ENCODE data around the gene CPNE5. TPM values are rescaled to one million over a fixed set of nuclear protein-coding genes. Genes with fewer than 3 reads are reported as not detected.

The CPNE5 gene
- total RNA-seq, 1 donor from 2014 or later = not detected

DNA sequence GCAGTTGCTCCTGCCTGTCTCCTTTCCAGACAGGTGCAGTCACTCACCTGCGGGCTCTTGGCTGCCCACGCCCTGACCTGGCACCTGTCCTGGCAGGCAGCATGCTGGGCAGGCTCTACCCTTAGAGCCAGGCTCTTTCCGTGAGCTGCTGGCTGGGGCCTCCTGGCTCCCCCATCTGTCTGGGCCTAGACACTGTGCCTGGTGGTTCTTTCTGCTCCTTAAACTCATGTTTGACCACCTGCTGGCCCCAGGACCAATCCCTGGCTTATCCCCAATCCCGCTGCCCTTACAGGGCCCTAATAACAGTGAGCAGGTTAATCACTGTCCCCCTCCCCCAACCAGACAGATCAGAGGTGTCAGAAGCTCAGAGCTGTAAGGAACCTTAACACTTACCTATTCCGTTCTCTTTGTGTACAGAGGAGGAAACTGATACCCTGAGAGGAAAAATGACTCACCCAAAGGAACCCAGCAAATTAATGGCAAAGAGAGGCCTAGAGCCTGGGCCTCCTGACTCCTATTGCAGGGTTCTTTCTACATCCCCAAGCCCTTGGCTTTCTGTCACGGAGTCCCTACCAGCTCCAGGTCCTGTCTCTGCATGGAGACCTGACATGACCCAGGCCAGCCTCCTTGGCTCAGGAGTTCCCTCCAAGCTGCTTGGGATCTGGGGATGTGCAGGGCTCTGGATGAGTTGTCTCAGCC is 86.9 kb downstream of the CPNE5 start:
- TF ChIP-seq, protein P1, sequence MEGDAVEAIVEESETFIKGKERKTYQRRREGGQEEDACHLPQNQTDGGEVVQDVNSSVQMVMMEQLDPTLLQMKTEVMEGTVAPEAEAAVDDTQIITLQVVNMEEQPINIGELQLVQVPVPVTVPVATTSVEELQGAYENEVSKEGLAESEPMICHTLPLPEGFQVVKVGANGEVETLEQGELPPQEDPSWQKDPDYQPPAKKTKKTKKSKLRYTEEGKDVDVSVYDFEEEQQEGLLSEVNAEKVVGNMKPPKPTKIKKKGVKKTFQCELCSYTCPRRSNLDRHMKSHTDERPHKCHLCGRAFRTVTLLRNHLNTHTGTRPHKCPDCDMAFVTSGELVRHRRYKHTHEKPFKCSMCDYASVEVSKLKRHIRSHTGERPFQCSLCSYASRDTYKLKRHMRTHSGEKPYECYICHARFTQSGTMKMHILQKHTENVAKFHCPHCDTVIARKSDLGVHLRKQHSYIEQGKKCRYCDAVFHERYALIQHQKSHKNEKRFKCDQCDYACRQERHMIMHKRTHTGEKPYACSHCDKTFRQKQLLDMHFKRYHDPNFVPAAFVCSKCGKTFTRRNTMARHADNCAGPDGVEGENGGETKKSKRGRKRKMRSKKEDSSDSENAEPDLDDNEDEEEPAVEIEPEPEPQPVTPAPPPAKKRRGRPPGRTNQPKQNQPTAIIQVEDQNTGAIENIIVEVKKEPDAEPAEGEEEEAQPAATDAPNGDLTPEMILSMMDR (IDR thresholded peaks at IDR 0.05) = no peak
- no peaks in the 10 kb centered on the region for H3K36me3 Mint-ChIP-seq (ENCODE audit: unreplicated experiment)
- H3K27me3 Mint-ChIP-seq (ENCODE audit: unreplicated experiment) = peaks cover 4% of the 10 kb centered on the region
- no peaks in the 10 kb centered on the region for H3K4me1 Mint-ChIP-seq (ENCODE audit: unreplicated experiment)
- no peak for DNase-seq (ENCODE audit: extremely low spot score, unreplicated experiment)
- H3K27ac Mint-ChIP-seq (ENCODE audit: unreplicated experiment) = no peak overlapping the region
- H3K4me3 Mint-ChIP-seq (ENCODE audit: unreplicated experiment) = no peak overlapping the region
- H3K9me3 Mint-ChIP-seq (ENCODE audit: unreplicated experiment) = peaks cover 6% of the 10 kb centered on the region

DNA sequence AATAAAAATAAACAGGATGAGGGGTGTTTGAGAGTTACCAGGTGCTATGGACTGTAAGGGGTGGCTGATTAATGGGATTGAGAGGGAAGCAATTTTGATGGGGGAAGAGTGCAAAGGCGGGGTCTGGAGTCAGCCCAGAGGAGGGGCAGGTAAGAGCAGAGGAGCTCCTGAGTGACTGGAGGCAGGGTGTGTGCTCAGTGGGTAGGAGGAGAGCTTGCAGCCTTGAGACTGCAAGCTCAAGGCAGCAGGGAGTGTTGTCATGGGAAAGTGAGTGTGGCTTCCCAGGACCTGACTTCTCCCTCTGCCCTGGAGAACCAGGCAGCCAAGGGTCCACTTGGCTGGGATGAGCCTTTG is 87.4 kb downstream of the CPNE5 start:
- DNase-seq (ENCODE audit: extremely low spot score, unreplicated experiment) = no peak
- TF ChIP-seq, protein P1 (IDR thresholded peaks at IDR 0.05) = no peak
- H3K27ac Mint-ChIP-seq (ENCODE audit: unreplicated experiment) = no peak overlapping the region
- H3K36me3 Mint-ChIP-seq (ENCODE audit: unreplicated experiment) = no peaks in the 10 kb centered on the region
- H3K9me3 Mint-ChIP-seq (ENCODE audit: unreplicated experiment) = peaks cover 6% of the 10 kb centered on the region
- no peaks in the 10 kb centered on the region for H3K4me1 Mint-ChIP-seq (ENCODE audit: unreplicated experiment)
- peaks cover 10% of the 10 kb centered on the region for H3K27me3 Mint-ChIP-seq (ENCODE audit: unreplicated experiment)
- no peak overlapping the region for H3K4me3 Mint-ChIP-seq (ENCODE audit: unreplicated experiment)

DNA sequence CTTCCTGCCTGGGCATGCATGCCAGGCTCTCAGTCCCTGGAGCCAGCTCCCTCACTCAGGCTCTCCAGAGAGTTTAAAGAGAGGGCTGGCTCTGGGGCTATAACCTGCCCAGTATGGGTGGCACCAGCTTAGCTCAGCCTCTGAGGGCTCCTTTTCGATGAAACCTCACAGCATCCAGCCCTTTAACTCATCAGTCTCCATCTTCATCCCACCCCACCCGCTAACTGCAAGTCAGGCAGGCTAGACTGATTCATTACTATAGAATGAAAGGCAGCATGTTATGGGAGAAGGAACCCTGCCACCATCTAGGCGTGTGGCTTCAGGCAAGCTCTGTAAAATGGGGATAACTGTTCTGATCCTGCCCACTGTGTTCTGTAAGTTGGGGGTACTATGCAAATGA is 88.2 kb downstream of the CPNE5 start:
- TF ChIP-seq, protein P1 (IDR thresholded peaks at IDR 0.05) = no peak
- Mint-ChIP-seq H3K36me3 (ENCODE audit: unreplicated experiment) (no peaks in the 10 kb centered on the region), H3K4me1 (ENCODE audit: unreplicated experiment) (no peaks in the 10 kb centered on the region), H3K27ac (ENCODE audit: unreplicated experiment) (no peak overlapping the region), H3K4me3 (ENCODE audit: unreplicated experiment) (no peak overlapping the region), H3K9me3 (ENCODE audit: unreplicated experiment) (peaks cover 6% of the 10 kb centered on the region), H3K27me3 (ENCODE audit: unreplicated experiment) (peaks cover 15% of the 10 kb centered on the region)
- no peak for DNase-seq (ENCODE audit: extremely low spot score, unreplicated experiment)

DNA sequence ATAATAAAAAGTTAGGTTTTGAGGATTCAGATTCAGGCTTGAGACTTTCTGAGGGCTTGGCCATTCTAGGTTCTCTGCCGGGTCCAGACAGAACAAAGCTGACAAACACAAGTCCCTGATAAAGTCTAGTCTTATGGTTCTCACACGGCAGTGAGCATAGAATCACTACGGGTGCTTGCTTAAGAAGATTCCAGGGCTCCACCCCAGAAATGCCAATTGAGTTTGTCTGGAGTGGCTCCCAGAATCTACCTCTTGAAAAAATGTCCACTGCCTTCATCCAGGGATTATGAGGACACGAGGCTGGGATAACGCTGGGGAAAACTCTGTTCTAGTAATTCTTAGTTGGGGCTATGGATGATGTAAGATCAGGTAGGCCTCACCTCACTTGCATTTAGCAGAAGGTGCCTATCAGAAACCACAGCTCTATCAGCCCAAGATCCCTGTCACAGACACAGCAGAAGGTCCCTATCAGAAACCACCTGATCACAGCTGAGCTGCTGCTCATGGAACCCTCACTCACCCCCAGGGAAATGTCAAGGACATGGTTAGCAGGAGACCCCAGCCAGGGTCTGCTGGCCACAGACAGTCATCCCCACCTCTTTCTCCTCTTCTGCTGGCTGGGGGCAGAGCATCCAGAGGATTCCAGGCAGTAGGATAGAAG is 89.3 kb downstream of the CPNE5 start:
- Mint-ChIP-seq H3K36me3 (ENCODE audit: unreplicated experiment) (no peaks in the 10 kb centered on the region), H3K4me3 (ENCODE audit: unreplicated experiment) (no peak overlapping the region), H3K27me3 (ENCODE audit: unreplicated experiment) (peaks cover 15% of the 10 kb centered on the region), H3K4me1 (ENCODE audit: unreplicated experiment) (no peaks in the 10 kb centered on the region), H3K9me3 (ENCODE audit: unreplicated experiment) (peaks cover 6% of the 10 kb centered on the region), H3K27ac (ENCODE audit: unreplicated experiment) (no peak overlapping the region)
- no peak for DNase-seq (ENCODE audit: extremely low spot score, unreplicated experiment)
- TF ChIP-seq, protein P1 (IDR thresholded peaks at IDR 0.05) = no peak

DNA sequence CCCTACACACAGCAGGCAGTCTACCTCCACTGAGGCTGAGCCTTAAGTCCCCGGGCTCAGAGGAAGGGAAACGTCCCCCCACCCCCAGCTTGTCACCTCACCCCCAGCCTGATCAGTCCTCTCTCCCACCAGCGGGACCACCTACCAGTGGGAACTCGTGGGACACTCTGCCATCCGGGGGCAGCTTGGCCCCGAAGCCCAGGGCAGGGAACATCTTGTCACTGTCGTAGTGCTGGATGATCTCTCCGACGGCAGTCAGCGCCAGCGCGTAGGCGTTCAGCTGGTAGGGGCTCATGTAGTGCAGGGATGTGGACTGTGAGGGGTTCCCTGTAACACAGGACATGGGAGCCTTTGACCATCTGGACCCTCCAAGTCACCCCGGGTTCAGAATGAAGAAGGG is 93.0 kb downstream of the CPNE5 start:
- no peak for DNase-seq (ENCODE audit: extremely low spot score, unreplicated experiment)
- Mint-ChIP-seq H3K4me3 (ENCODE audit: unreplicated experiment) (no peak overlapping the region), H3K27me3 (ENCODE audit: unreplicated experiment) (peaks cover 15% of the 10 kb centered on the region), H3K36me3 (ENCODE audit: unreplicated experiment) (no peaks in the 10 kb centered on the region), H3K4me1 (ENCODE audit: unreplicated experiment) (peaks cover 7% of the 10 kb centered on the region), H3K27ac (ENCODE audit: unreplicated experiment) (no peak overlapping the region), H3K9me3 (ENCODE audit: unreplicated experiment) (peaks cover 6% of the 10 kb centered on the region)
- TF ChIP-seq, protein P1 (IDR thresholded peaks at IDR 0.05) = no peak
